HL-60/S4 treated with retinoic acid at 250 ng/mL for 4 days and 3 days (cell line): ENCODE data around the gene FAM120A.

ENCODE experiments used
- in situ Hi-C: fragments of 300-500 bp; cut with MboI; formaldehyde crosslinking; loops from 2 replicates; pipeline ENCODE4 v1.7.0; 2022; ENCODE audit warnings: low sequenced_read_pairs

FAM120A gene

DNA sequence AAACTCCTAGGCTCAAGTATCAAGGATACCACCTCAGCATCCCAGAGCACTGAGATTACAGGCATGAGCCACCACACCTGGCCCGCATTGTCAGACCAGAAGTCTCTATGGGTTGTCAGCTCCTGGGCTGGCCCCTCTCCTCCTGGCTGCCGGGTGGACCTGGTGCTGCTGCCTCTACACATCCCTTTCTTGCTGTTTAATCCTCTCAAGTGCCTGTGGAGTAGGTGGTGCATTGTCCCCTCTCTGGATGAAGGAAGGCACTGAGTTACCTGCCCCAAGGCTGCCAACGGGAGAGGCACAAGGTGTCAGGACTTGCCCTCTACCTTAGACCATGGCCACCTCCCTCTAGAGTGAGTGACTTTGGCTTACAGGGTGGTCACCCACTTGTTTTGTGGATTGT is 162.3 kb downstream of the FAM120A start:
- in situ Hi-C loops = no loop called here

GRCh38 chr9:93614830-93615468 is 163.5 kb downstream of the FAM120A start:
- in situ Hi-C loops = no loop called here
